Upper lobe of left lung (tissue), 6 donors: ENCODE results near the gene MKNK1. TPM values are rescaled to one million over a fixed set of nuclear protein-coding genes. Genes with fewer than 3 reads are reported as not detected.

Experiments
- ATAC-seq, 2 donors: fragments of 200-7000 bp; cut with Tn5 transposase; one replicate each; pipeline ENCODE4 v1.9.1; 2022; ENCODE audit warnings: mild to moderate bottlenecking in 2 of 2, moderate library complexity in 2 of 2; ENCODE audit not compliant: low FRiP score in 2 of 2
- DNase-seq, 2 donors: peaks; one replicate each; pipeline ENCODE4 v3.0.0-alpha.2; 2019 to 2020
- H3K27ac ChIP-seq, 4 donors: fragments of 200-600 bp; sonication (generic); one replicate each; pipeline ENCODE4 v1.5.1; 2016 to 2019
- H3K27me3 ChIP-seq, 4 donors: fragments of 200-600 bp; sonication (generic); one replicate each; pipeline ENCODE4 v1.5.1; 2017 to 2019
- H3K36me3 ChIP-seq, 4 donors: fragments of 200-600 bp; sonication (generic); one replicate each; pipeline ENCODE4 v1.5.1; 2016 to 2019
- H3K4me1 ChIP-seq, 4 donors: fragments of 200-600 bp; sonication (generic); one replicate each; pipeline ENCODE4 v1.5.1; 2018 to 2019
- H3K4me3 ChIP-seq, 4 donors: fragments of 200-600 bp; sonication (generic); one replicate each; pipeline ENCODE4 v1.5.1; 2017 to 2019; ENCODE audit warnings: mild to moderate bottlenecking in 2 of 4, moderate library complexity in 1 of 4
- H3K9me3 ChIP-seq, 4 donors: fragments of 200-600 bp; sonication (generic); one replicate each; pipeline ENCODE4 v1.5.1; 2018 to 2019
- CTCF ChIP-seq, 6 experiments: fragments of 450-650 bp in 4 of 6; fragments of 200-600 bp in 2 of 6; sonication (generic) in 2 of 6; IDR thresholded peaks; one replicate each; pipeline ENCODE4 v1.5.1; 2016 to 2019; ENCODE audit warnings: antibody characterized with exemption in 6 of 6
- EP300 ChIP-seq, 4 donors: sonication (generic); formaldehyde crosslinking; IDR thresholded peaks; one replicate each; pipeline ENCODE4 v1.5.1; 2017; ENCODE audit warnings: antibody characterized with exemption in 4 of 4, control low read depth in 2 of 4
- POLR2A ChIP-seq, 4 donors: fragments of 450-650 bp; IDR thresholded peaks; one replicate each; pipeline ENCODE4 v1.5.1; 2016 to 2017; ENCODE audit warnings: antibody characterized with exemption in 4 of 4, mild to moderate bottlenecking in 2 of 4
- POLR2AphosphoS5 ChIP-seq, 2 donors: sonication (generic); formaldehyde crosslinking; IDR thresholded peaks; one replicate each; pipeline ENCODE4 v1.5.1; 2017; ENCODE audit warnings: antibody characterized with exemption in 2 of 2
- WGBS, 2 donors: methylation state at CpG; one replicate each; pipeline ENCODE4 v1.1.5; 2017 to 2018; 5-methylcytosine and 5-hydroxymethylcytosine counted together
- total RNA-seq, 6 donors: library from RNA; depleted of rRNA in 4 of 6; stranded (reverse); fragments of >200 nt in 4 of 6; gene quantifications; one replicate each; pipeline versions ENCODE4 v1.1.0 to v1.2.1, GENCODE V29; 2016 to 2021
- donor health status: DM: no; HTN: no; CAD: no; lungs with moderate emphysema.
- donor health status: DM: no; HTN: yes; CAD: no; lungs with severe emphysema.

The MKNK1 gene
- total RNA-seq, 6 donors from 2014 or later, result 45.7 to 174 (median 62.2) TPM

- Histone ChIP-seq H3K27me3 (no peaks in the 10 kb centered on the region), H3K9me3 (no peaks in the 10 kb centered on the region), H3K27ac (peak overlapping the region; percentile 76 to 98 (median 90)), H3K36me3 (peaks cover 2 to 9% (median 6%) of the 10 kb centered on the region in 4 donors), H3K4me1 (peaks cover 30 to 53% (median 37%) of the 10 kb centered on the region in 4 donors), H3K4me3 (peak overlapping the region; percentile 65 to 95 (median 76))
- WGBS, 2 donors, result 0 to 4% methylated on average over 2 of the region's 2 CpGs
- DNase-seq (no peak), ATAC-seq (peak in 1 of 2 donors; percentile 1)
- no peak for TF ChIP-seq POLR2AphosphoS5 (IDR thresholded peaks at IDR 0.05)
- no peak for TF ChIP-seq EP300 (IDR thresholded peaks at IDR 0.05)
- TF ChIP-seq CTCF (IDR thresholded peaks at IDR 0.05), result no peak
- TF ChIP-seq POLR2A (IDR thresholded peaks at IDR 0.05), result no peak
Measured at GRCh38 chr1:46603481-46603857, 599 bp downstream of the MKNK1 start.

- WGBS, 2 donors, result 94 to 96% methylated on average over 3 of the region's 3 CpGs
- no peak for DNase-seq
- Histone ChIP-seq H3K4me1 (peaks cover 30 to 53% (median 37%) of the 10 kb centered on the region in 4 donors), H3K27ac (no peak overlapping the region), H3K4me3 (no peak overlapping the region), H3K27me3 (no peaks in the 10 kb centered on the region), H3K9me3 (no peaks in the 10 kb centered on the region), H3K36me3 (no peaks in the 10 kb centered on the region)
- TF ChIP-seq EP300 (IDR thresholded peaks at IDR 0.05), result no peak
- no peak for TF ChIP-seq CTCF (IDR thresholded peaks at IDR 0.05)
- no peak for TF ChIP-seq POLR2AphosphoS5 (IDR thresholded peaks at IDR 0.05)
- TF ChIP-seq POLR2A (IDR thresholded peaks at IDR 0.05), result no peak
- no peak for ATAC-seq
Measured at GRCh38 chr1:46601257-46602007, 2.6 kb downstream of the MKNK1 start.

GRCh38 chr1:46599059-46599970 lies 4.8 kb downstream of the MKNK1 start:
- Histone ChIP-seq H3K9me3 (no peaks in the 10 kb centered on the region), H3K4me1 (peaks cover 24 to 56% (median 28%) of the 10 kb centered on the region in 4 donors), H3K27ac (no peak overlapping the region), H3K27me3 (no peaks in the 10 kb centered on the region), H3K4me3 (no peak overlapping the region), H3K36me3 (no peaks in the 10 kb centered on the region)
- TF ChIP-seq CTCF (IDR thresholded peaks at IDR 0.05), result no peak
- TF ChIP-seq POLR2AphosphoS5 (IDR thresholded peaks at IDR 0.05), result no peak
- no peak for TF ChIP-seq EP300 (IDR thresholded peaks at IDR 0.05)
- no peak for TF ChIP-seq POLR2A (IDR thresholded peaks at IDR 0.05)
- no peak for DNase-seq
- 87 to 89% methylated on average over 9 of the region's 9 CpGs for WGBS, 2 donors
- ATAC-seq, result no peak

GRCh38 chr1:46596846-46597245 lies 7.2 kb downstream of the MKNK1 start:
- Histone ChIP-seq H3K9me3 (no peaks in the 10 kb centered on the region), H3K27ac (no peak overlapping the region), H3K36me3 (peaks cover 10 to 23% (median 18%) of the 10 kb centered on the region in 4 donors), H3K4me3 (no peak overlapping the region), H3K4me1 (peaks cover 12 to 38% (median 17%) of the 10 kb centered on the region in 4 donors), H3K27me3 (no peaks in the 10 kb centered on the region)
- WGBS, 2 donors, result 93 to 95% methylated on average over 3 of the region's 3 CpGs
- DNase-seq (no peak), ATAC-seq (no peak)
- TF ChIP-seq EP300 (IDR thresholded peaks at IDR 0.05) (no peak), CTCF (IDR thresholded peaks at IDR 0.05) (no peak), POLR2AphosphoS5 (IDR thresholded peaks at IDR 0.05) (no peak), POLR2A (IDR thresholded peaks at IDR 0.05) (no peak)
